ENCODE measurements around the gene NSUN4.

- TF ChIP-seq CTCF (IDR thresholded peaks at IDR 0.05) = peak in 1 of 3 donors; percentile 11
- TF ChIP-seq POLR2A (IDR thresholded peaks at IDR 0.05) = peak; percentile 67
- TF ChIP-seq EP300 (IDR thresholded peaks at IDR 0.05) = no peak
Observed at GRCh38 chr1:46303038-46303871, 37.4 kb upstream of the NSUN4 start, which contains the start of the genes LRRC41 and UQCRH.

Measured in ovary (tissue), 3 donors.